Spleen (tissue), 7 donors: ENCODE measurements around the gene EGFLAM.

Source experiments
- POLR2A ChIP-seq, 3 donors: fragments of 450-650 bp; IDR thresholded peaks; one replicate each; pipeline ENCODE4 v1.5.1; 2017; ENCODE audit warnings: antibody characterized with exemption in 3 of 3, mild to moderate bottlenecking in 1 of 3
- TF ChIP-seq, protein P1 (sequence below), 11 experiments: fragments of 200-600 bp in 7 of 11; fragments of 450-650 bp in 4 of 11; sonication (generic) in 4 of 11; IDR thresholded peaks in 8 of 11; conservative IDR thresholded peaks in 3 of 11; 1 replicate in 7 of 11; 2 replicates in 4 of 11; pipeline versions ENCODE4 v1.4.0 to v1.8.0; 2016 to 2021; ENCODE audit warnings: antibody characterized with exemption in 11 of 11, inconsistent platforms in 4 of 11, mild to moderate bottlenecking in 1 of 11
- donor health status: DM: no; HTN: no; CAD: no; lungs with moderate emphysema.
- donor health status: DM: no; HTN: no; CAD: no.
- donor health status: DM: no; HTN: no; CAD: no.

DNA sequence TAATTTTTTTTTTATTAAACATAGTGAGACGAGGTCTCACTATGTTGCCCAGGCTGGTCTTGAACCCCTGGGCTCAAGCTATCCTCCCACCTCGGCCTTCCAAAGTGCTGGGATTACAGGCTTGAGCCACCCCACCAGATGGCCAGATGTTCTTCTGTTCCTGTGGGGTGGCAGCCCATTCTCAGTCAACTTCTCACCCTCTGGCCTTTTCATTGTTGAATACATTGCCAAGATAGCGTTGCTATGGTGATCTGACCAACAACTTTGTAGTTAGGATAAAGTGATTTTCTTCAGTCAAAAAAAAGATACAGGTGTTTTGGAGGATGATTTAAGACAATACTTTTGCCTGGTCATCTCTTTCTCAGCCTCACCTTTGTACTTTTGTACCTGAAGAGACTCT is 109.1 kb downstream of the EGFLAM start:
- TF ChIP-seq, protein P1, sequence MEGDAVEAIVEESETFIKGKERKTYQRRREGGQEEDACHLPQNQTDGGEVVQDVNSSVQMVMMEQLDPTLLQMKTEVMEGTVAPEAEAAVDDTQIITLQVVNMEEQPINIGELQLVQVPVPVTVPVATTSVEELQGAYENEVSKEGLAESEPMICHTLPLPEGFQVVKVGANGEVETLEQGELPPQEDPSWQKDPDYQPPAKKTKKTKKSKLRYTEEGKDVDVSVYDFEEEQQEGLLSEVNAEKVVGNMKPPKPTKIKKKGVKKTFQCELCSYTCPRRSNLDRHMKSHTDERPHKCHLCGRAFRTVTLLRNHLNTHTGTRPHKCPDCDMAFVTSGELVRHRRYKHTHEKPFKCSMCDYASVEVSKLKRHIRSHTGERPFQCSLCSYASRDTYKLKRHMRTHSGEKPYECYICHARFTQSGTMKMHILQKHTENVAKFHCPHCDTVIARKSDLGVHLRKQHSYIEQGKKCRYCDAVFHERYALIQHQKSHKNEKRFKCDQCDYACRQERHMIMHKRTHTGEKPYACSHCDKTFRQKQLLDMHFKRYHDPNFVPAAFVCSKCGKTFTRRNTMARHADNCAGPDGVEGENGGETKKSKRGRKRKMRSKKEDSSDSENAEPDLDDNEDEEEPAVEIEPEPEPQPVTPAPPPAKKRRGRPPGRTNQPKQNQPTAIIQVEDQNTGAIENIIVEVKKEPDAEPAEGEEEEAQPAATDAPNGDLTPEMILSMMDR (IDR thresholded peaks at IDR 0.05 in 8 of 11, conservative IDR thresholded peaks at IDR 0.05 in 3 of 11) = no peak
- no peak for TF ChIP-seq POLR2A (IDR thresholded peaks at IDR 0.05)
